ENCODE data around the gene FNBP1. TPM values are rescaled to one million over a fixed set of nuclear protein-coding genes. Genes with fewer than 3 reads are reported as not detected.
"Not testable (repeated sequence)": the region's sequence is repeated elsewhere in the genome, so short reads cannot be mapped to it uniquely, and the experiment has no call there.

Gene FNBP1
- total RNA-seq, 1 donor from 2014 or later = 21.9 TPM

DNA sequence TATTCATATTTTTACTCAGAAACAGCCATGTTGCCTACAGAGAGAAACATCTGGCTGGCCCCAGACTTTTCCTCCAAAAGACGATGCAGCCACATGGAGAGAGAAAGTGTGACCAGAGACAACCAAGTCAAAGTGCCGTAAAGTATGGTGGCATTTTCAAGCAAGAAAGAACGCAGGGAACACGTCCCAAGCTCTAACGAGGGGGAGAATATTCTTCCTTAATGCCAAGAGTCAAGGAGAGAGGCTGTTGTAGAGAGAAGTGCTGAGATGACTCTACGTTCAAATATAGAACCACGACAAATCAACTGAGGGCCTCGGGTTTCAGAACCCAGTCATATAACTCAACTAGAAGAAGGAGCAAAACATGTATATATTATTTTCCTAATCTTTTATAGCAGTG lies 55.9 kb downstream of the FNBP1 start:
- no peaks in the 10 kb centered on the region for H3K27me3 ChIP-seq (ENCODE audit: control insufficient read depth in 3 of 3, insufficient read depth in 3 of 3, low read length in 3 of 3)
- H3K27ac ChIP-seq (ENCODE audit: low read depth, low read length) = peak overlapping the region; percentile 12
- no peak overlapping the region for H3K9ac ChIP-seq (ENCODE audit: low read depth in 1 of 3, low read length in 3 of 3)
- peaks cover 0 to 2% (median 0%) of the 10 kb centered on the region in 3 donors for H3K4me1 ChIP-seq (ENCODE audit: control insufficient read depth in 3 of 3, insufficient read depth in 3 of 3, low read length in 3 of 3)
- H3K4me3 ChIP-seq (ENCODE audit: low read length in 3 of 3) = no peak overlapping the region
- no peaks in the 10 kb centered on the region for H3K9me3 ChIP-seq (ENCODE audit: control insufficient read depth in 3 of 3, low read length in 3 of 3)
- H3K36me3 ChIP-seq (ENCODE audit: control insufficient read depth in 3 of 3, insufficient read depth in 3 of 3, low read length in 3 of 3) = no peaks in the 10 kb centered on the region

DNA sequence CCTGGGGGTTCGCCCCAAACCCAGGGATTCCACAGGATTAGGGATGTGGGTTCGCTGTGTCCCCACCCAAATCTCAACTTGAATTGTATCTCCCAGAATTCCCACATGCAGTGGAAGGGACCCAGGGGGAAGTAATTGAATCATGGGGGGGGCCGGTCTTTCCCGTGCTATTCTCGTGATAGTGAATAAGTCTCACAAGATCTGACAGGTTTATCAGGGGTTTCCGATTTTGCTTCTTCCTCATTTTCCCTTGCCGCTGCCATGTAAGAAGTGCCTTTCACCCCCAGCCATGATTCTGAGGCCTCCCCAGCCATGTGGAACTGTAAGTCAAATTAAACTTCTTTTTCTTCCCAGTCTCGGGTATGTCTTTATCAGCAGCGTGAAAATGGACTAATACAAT lies 58.4 kb downstream of the FNBP1 start:
- H3K9ac ChIP-seq (ENCODE audit: low read depth in 1 of 3, low read length in 3 of 3); H3K9me3 ChIP-seq (ENCODE audit: control insufficient read depth in 3 of 3, low read length in 3 of 3); H3K27me3 ChIP-seq (ENCODE audit: control insufficient read depth in 3 of 3, insufficient read depth in 3 of 3, low read length in 3 of 3); H3K4me3 ChIP-seq (ENCODE audit: low read length in 3 of 3); H3K4me1 ChIP-seq (ENCODE audit: control insufficient read depth in 3 of 3, insufficient read depth in 3 of 3, low read length in 3 of 3); H3K36me3 ChIP-seq (ENCODE audit: control insufficient read depth in 3 of 3, insufficient read depth in 3 of 3, low read length in 3 of 3); H3K27ac ChIP-seq (ENCODE audit: low read depth, low read length): not testable (repeated sequence)

DNA sequence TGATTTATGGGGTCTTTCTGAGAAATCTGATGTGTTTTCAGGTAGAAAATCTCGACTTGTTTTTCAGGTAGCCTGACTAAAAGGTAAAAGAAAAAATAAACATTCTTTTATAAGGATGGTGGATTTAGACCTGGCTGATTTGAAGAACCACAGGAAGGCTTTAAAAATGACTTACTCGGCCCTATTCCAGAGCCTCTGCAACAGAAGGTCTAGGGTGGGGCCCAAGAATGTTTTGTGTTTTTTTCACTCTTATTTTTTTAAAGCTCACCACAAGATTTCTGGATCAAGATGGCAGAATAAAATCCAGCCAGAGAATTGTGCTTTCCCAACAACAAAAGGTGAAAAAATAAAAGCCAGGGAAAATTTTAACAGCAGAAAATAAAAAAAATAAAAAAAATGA lies 59.1 kb downstream of the FNBP1 start:
- H3K9me3 ChIP-seq (ENCODE audit: control insufficient read depth in 3 of 3, low read length in 3 of 3) = no peaks in the 10 kb centered on the region
- H3K27ac ChIP-seq (ENCODE audit: low read depth, low read length) = no peak overlapping the region
- no peak overlapping the region for H3K9ac ChIP-seq (ENCODE audit: low read depth in 1 of 3, low read length in 3 of 3)
- no peaks in the 10 kb centered on the region for H3K36me3 ChIP-seq (ENCODE audit: control insufficient read depth in 3 of 3, insufficient read depth in 3 of 3, low read length in 3 of 3)
- H3K4me1 ChIP-seq (ENCODE audit: control insufficient read depth in 3 of 3, insufficient read depth in 3 of 3, low read length in 3 of 3) = no peaks in the 10 kb centered on the region
- no peak overlapping the region for H3K4me3 ChIP-seq (ENCODE audit: low read length in 3 of 3)
- H3K27me3 ChIP-seq (ENCODE audit: control insufficient read depth in 3 of 3, insufficient read depth in 3 of 3, low read length in 3 of 3) = no peaks in the 10 kb centered on the region

DNA sequence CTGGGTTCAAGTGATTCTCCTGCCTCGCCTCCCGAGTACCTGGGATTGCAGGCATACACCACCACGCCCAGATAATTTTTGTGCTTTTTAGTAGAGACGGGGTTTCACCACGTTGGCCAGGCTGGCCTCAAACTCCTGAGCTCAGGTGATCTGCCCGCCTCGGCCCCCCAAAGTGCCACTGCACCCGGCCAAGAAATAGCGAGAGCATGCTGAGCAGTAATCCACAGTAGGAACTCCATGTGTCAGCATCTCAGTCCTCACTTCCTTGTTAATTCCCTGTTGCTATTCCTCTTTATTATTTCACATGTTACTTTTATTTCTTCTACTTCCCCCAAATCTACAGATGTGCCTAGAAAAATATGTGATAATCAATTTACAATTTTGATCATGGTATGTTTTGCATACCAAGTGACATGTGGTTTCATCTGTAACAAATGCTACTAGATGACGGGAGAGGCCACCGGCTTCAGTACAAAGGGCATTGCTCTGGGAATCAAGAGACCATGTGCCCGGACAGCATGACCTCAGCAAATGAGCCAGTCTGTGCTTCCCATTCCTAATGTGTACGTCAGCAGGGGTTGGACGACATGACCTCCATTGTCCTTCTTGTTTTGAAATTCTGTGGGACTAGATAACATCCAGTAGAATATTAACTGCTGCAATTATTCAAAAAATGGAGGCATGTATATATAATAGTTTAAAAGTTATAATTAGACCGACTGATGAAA lies 61.6 kb downstream of the FNBP1 start:
- Histone ChIP-seq H3K27me3 (ENCODE audit: control insufficient read depth in 3 of 3, insufficient read depth in 3 of 3, low read length in 3 of 3) (no peaks in the 10 kb centered on the region), H3K9me3 (ENCODE audit: control insufficient read depth in 3 of 3, low read length in 3 of 3) (no peaks in the 10 kb centered on the region), H3K4me3 (ENCODE audit: low read length in 3 of 3) (no peak overlapping the region), H3K36me3 (ENCODE audit: control insufficient read depth in 3 of 3, insufficient read depth in 3 of 3, low read length in 3 of 3) (peaks cover 0 to 7% (median 5%) of the 10 kb centered on the region in 3 donors), H3K27ac (ENCODE audit: low read depth, low read length) (no peak overlapping the region), H3K4me1 (ENCODE audit: control insufficient read depth in 3 of 3, insufficient read depth in 3 of 3, low read length in 3 of 3) (no peaks in the 10 kb centered on the region), H3K9ac (ENCODE audit: low read depth in 1 of 3, low read length in 3 of 3) (no peak overlapping the region)

DNA sequence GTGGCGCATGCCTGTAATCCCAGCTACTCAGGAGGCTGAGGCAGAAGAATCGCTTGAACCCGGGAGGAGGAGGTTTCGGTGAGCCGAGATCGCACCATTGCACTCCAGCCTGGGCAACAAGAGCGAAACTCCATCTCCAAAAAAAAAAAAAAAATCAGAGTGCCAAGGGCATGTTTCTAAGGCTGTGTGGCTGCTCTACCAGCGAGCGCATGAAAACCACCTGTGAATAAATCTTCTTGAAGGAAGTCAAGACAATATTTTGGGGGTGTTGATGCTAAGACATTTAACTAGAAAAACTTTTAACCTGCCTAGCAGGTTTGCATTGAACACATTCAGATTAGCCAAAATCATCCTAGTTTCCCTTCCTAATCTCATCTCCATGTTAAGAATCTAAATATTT lies 62.8 kb downstream of the FNBP1 start:
- not testable (repeated sequence) for H3K4me1 ChIP-seq (ENCODE audit: control insufficient read depth in 3 of 3, insufficient read depth in 3 of 3, low read length in 3 of 3); H3K27ac ChIP-seq (ENCODE audit: low read depth, low read length); H3K36me3 ChIP-seq (ENCODE audit: control insufficient read depth in 3 of 3, insufficient read depth in 3 of 3, low read length in 3 of 3); H3K4me3 ChIP-seq (ENCODE audit: low read length in 3 of 3); H3K27me3 ChIP-seq (ENCODE audit: control insufficient read depth in 3 of 3, insufficient read depth in 3 of 3, low read length in 3 of 3); H3K9me3 ChIP-seq (ENCODE audit: control insufficient read depth in 3 of 3, low read length in 3 of 3); H3K9ac ChIP-seq (ENCODE audit: low read depth in 1 of 3, low read length in 3 of 3)

DNA sequence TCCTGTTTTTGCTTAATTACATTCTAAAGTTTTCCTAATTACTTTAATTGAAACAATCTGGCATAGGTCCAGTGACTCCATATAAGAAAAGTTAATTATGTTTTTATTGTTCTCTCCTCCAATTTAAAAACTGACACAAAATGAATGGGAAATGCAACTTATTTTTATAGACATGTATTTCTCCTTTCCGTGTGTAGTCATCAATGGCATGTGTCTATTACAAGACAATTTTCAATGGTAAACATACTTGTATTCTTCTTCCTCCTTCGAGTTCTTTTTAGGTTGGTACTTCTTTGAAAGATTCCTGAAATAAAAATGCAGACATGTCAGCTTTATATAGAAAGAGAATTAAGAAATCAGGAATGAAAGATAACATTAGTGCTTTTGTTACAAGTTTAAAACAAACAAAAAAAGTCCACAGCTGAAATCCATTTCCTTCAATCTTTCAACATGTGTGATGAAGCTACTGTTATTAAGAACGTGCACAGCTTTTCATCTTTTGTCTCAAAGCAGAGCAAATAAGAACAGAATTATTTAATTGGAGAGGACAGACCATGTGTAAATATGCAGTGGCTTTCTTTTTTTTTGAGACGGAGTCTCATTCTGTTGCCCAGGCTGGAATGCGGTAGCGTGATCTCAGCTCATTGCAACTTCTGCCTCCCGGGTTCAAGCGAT lies 63.8 kb downstream of the FNBP1 start:
- Histone ChIP-seq H3K27me3 (ENCODE audit: control insufficient read depth in 3 of 3, insufficient read depth in 3 of 3, low read length in 3 of 3) (no peaks in the 10 kb centered on the region), H3K27ac (ENCODE audit: low read depth, low read length) (no peak overlapping the region), H3K36me3 (ENCODE audit: control insufficient read depth in 3 of 3, insufficient read depth in 3 of 3, low read length in 3 of 3) (peaks cover under 1 to 10% (median 5%) of the 10 kb centered on the region in 3 donors), H3K4me1 (ENCODE audit: control insufficient read depth in 3 of 3, insufficient read depth in 3 of 3, low read length in 3 of 3) (no peaks in the 10 kb centered on the region), H3K9me3 (ENCODE audit: control insufficient read depth in 3 of 3, low read length in 3 of 3) (no peaks in the 10 kb centered on the region), H3K4me3 (ENCODE audit: low read length in 3 of 3) (no peak overlapping the region), H3K9ac (ENCODE audit: low read depth in 1 of 3, low read length in 3 of 3) (no peak overlapping the region)

DNA sequence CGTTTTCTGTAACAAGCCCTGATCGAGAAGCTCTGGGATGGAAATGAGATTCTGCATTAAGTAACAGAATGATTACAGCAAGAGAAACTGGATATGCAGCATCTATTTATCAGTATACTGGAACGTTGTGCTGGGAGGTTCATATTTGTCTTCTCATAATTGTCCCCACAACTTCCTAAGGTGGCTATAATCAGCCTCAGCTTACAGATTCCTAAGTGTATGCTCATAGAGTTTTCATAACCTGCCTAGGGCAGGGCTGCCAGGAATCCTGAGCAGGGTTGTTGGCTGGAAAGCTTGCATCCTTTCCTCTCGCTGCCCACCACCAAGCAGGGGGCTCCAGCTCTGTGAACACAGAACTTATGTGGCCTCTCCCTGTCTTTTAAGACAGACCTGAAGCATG lies 70.2 kb downstream of the FNBP1 start:
- Histone ChIP-seq H3K4me3 (ENCODE audit: low read length in 3 of 3) (no peak overlapping the region), H3K27ac (ENCODE audit: low read depth, low read length) (no peak overlapping the region), H3K9ac (ENCODE audit: low read depth in 1 of 3, low read length in 3 of 3) (no peak overlapping the region), H3K27me3 (ENCODE audit: control insufficient read depth in 3 of 3, insufficient read depth in 3 of 3, low read length in 3 of 3) (no peaks in the 10 kb centered on the region), H3K36me3 (ENCODE audit: control insufficient read depth in 3 of 3, insufficient read depth in 3 of 3, low read length in 3 of 3) (peaks cover 2 to 13% (median 3%) of the 10 kb centered on the region in 3 donors), H3K9me3 (ENCODE audit: control insufficient read depth in 3 of 3, low read length in 3 of 3) (no peaks in the 10 kb centered on the region), H3K4me1 (ENCODE audit: control insufficient read depth in 3 of 3, insufficient read depth in 3 of 3, low read length in 3 of 3) (no peaks in the 10 kb centered on the region)

DNA sequence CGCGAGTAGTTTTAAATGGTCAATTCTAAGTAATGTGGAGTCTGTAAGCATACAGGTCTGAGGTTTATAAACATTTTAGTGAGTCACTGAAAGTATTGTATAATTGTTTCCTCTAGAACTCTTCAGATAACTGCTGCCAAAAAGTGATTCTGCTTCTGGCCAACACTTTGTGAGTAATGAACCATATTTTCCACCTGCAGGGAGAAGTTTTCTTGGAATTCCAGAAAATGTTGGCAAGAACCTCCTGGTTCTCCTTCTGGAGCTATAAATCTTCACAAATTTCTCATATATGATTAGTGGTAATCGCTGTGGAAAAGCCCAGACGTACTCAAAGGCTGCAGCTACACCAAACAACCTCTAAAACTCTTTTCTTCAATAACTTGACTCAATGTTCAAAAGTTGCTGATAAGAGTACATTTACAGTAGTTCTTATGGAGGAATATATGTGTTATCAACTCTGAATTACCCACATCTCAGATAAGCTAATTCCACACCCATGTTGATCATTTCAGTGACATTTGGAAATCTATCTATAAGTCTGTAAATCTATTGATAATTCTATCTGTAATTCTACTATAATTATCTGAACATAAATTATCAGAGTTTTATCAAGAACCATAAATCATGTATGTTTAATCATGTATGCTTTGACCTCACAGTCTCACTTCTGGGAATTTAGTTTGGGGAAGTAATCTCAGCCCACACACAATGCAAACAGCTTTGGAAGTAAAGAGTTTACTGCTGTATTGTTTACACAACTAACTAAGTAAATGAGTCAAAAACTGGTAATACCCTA lies 74.1 kb downstream of the FNBP1 start:
- Histone ChIP-seq H3K36me3 (ENCODE audit: control insufficient read depth in 3 of 3, insufficient read depth in 3 of 3, low read length in 3 of 3) (peaks cover 0 to 6% (median 6%) of the 10 kb centered on the region in 3 donors), H3K4me1 (ENCODE audit: control insufficient read depth in 3 of 3, insufficient read depth in 3 of 3, low read length in 3 of 3) (peaks cover under 1 to 7% (median under 1%) of the 10 kb centered on the region in 3 donors), H3K27me3 (ENCODE audit: control insufficient read depth in 3 of 3, insufficient read depth in 3 of 3, low read length in 3 of 3) (no peaks in the 10 kb centered on the region), H3K27ac (ENCODE audit: low read depth, low read length) (no peak overlapping the region), H3K9ac (ENCODE audit: low read depth in 1 of 3, low read length in 3 of 3) (peak overlapping the region in 1 of 3 donors; percentile 3), H3K4me3 (ENCODE audit: low read length in 3 of 3) (no peak overlapping the region), H3K9me3 (ENCODE audit: control insufficient read depth in 3 of 3, low read length in 3 of 3) (no peaks in the 10 kb centered on the region)

DNA sequence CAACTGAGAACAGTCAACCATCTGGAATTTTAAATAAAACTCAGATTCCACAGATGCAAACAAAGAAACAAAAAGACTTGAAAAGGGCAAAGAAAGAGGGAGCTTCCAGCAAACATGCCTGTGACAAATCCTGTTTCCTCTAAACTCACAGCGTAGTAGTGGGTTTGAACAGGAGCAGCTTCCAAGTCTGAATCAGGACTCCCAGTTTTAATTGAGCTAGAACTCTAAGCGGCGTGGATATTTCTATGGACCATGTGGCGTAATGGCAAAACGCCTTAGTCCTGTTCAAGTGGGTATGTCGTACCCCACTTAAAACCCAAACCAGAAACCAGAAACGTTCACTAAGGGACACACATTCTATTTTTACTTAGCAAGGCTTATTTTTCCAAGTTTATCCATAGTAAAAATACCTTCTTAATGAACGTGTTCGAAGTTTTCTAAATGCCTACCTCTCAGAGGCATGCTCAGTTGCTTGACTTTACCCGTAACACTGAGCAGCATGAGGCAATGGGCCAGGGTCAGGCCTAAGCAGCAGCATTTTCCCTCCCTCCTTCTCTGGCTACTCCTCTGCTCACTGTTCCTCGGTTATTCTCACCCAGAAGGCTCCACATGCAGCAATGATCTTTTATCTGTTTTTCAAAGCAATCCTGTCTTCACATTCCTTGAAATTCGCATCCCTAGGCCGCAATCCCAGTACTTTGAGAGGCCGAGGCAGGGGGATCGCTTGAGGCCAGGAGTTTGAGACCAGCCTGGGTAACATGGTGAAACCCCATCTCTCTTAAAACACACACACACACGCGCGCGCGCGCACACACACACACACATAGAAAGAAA lies 77.9 kb downstream of the FNBP1 start:
- H3K27ac ChIP-seq (ENCODE audit: low read depth, low read length) = peak overlapping the region; percentile 87
- no peaks in the 10 kb centered on the region for H3K9me3 ChIP-seq (ENCODE audit: control insufficient read depth in 3 of 3, low read length in 3 of 3)
- peaks cover 0 to 3% (median 0%) of the 10 kb centered on the region in 3 donors for H3K36me3 ChIP-seq (ENCODE audit: control insufficient read depth in 3 of 3, insufficient read depth in 3 of 3, low read length in 3 of 3)
- H3K9ac ChIP-seq (ENCODE audit: low read depth in 1 of 3, low read length in 3 of 3) = peak overlapping the region in 1 of 3 donors; percentile 38
- H3K4me1 ChIP-seq (ENCODE audit: control insufficient read depth in 3 of 3, insufficient read depth in 3 of 3, low read length in 3 of 3) = peaks cover 8 to 16% (median 10%) of the 10 kb centered on the region in 3 donors
- H3K4me3 ChIP-seq (ENCODE audit: low read length in 3 of 3) = no peak overlapping the region
- H3K27me3 ChIP-seq (ENCODE audit: control insufficient read depth in 3 of 3, insufficient read depth in 3 of 3, low read length in 3 of 3) = no peaks in the 10 kb centered on the region
